GM15510 (cell line): Measurements from ENCODE around the gene FXYD1.

Source experiments
- POLR2A ChIP-seq: IDR thresholded peaks from 3 replicates; pipeline ENCODE4 v1.6.1; 2011; ENCODE audit warnings: borderline replicate concordance; ENCODE audit not compliant: insufficient read length; ENCODE audit errors: extremely low read depth

FXYD1 gene

GRCh38 chr19:35117799-35118198, 20.8 kb upstream of the FXYD1 start:
- TF ChIP-seq POLR2A = no peak

- no peak for TF ChIP-seq POLR2A
Measured at GRCh38 chr19:35118268-35119020, 20.2 kb upstream of the FXYD1 start.

- no peak for TF ChIP-seq POLR2A
Measured at GRCh38 chr19:35119091-35119490, 19.5 kb upstream of the FXYD1 start.

- TF ChIP-seq POLR2A = no peak
Measured at GRCh38 chr19:35119578-35120155, 19.0 kb upstream of the FXYD1 start.

- TF ChIP-seq POLR2A = no peak
Measured at GRCh38 chr19:35120492-35120891, 18.1 kb upstream of the FXYD1 start.

GRCh38 chr19:35120898-35121297, 17.7 kb upstream of the FXYD1 start:
- no peak for TF ChIP-seq POLR2A

GRCh38 chr19:35122687-35123551, 15.7 kb upstream of the FXYD1 start:
- TF ChIP-seq POLR2A = no peak

GRCh38 chr19:35123573-35123972, 15.1 kb upstream of the FXYD1 start:
- TF ChIP-seq POLR2A = no peak

GRCh38 chr19:35124098-35125060, 14.2 kb upstream of the FXYD1 start:
- peak; percentile 77 for TF ChIP-seq POLR2A

- no peak for TF ChIP-seq POLR2A
Measured at GRCh38 chr19:35125270-35125717, 13.3 kb upstream of the FXYD1 start.

GRCh38 chr19:35125749-35126623, 12.6 kb upstream of the FXYD1 start:
- no peak for TF ChIP-seq POLR2A

GRCh38 chr19:35126624-35126959, 12.0 kb upstream of the FXYD1 start:
- no peak for TF ChIP-seq POLR2A

- TF ChIP-seq POLR2A = no peak
Measured at GRCh38 chr19:35127871-35128270, 10.8 kb upstream of the FXYD1 start.
